GM18517 (cell line): ENCODE measurements around the gene PAPOLG.
A peak's percentile ranks its signal among the peaks of the same experiment; 100 is the strongest.
"Not testable (repeated sequence)": the region's sequence is repeated elsewhere in the genome, so short reads cannot be mapped to it uniquely, and the experiment has no call there.

Source experiments
- ATAC-seq: cut with Tn5 transposase; IDR thresholded peaks from one replicate; pipeline ENCODE4 v1.9.1; 2021; ENCODE audit warnings: mild to moderate bottlenecking, moderate library complexity; ENCODE audit not compliant: unreplicated experiment

PAPOLG gene

DNA sequence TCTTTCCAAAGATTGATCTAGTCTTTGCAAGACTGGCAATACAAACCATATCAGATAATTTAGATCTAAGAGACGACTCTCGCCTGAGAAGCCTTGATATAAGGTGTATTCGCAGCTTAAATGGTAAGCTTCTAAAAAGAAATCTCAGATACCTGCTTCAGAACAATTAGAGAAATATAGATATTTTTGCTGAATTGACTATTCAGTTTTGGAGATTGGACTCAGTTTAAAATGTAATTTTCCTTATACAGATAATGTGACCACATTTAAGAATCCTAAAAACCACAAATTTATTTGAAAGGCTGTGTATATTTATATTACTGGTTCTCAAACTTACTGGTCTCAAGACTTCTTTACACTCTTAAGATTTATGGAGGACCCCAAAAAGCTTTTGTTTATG, 15.4 kb downstream of the PAPOLG start:
- ATAC-seq = no peak

GRCh38 chr2:60775048-60775639, 19.1 kb downstream of the PAPOLG start:
- no peak for ATAC-seq

DNA sequence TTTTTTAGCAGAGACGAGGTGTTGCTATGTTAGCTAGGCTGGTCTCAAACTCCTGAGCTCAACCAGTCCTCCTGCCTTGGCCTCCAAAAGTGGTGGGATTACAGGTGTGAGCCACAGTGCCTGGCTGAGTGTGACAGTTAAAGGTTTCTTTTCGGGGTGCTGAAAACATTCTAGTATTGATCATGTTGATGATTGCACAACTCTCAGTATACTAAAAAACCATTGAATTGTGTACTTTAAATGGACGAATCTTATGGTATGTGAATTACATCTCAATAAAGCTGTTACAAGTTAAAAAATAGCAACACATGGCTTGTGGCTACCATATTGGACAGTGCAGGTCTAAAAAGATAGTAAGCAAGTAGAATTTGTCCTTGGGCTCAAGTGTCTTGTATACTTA, 22.3 kb downstream of the PAPOLG start:
- no peak for ATAC-seq

GRCh38 chr2:60779426-60779825, 23.4 kb downstream of the PAPOLG start:
- ATAC-seq = no peak

GRCh38 chr2:60780721-60781120, 24.7 kb downstream of the PAPOLG start:
- ATAC-seq = no peak

GRCh38 chr2:60793169-60793568, 37.1 kb downstream of the PAPOLG start:
- ATAC-seq = no peak

DNA sequence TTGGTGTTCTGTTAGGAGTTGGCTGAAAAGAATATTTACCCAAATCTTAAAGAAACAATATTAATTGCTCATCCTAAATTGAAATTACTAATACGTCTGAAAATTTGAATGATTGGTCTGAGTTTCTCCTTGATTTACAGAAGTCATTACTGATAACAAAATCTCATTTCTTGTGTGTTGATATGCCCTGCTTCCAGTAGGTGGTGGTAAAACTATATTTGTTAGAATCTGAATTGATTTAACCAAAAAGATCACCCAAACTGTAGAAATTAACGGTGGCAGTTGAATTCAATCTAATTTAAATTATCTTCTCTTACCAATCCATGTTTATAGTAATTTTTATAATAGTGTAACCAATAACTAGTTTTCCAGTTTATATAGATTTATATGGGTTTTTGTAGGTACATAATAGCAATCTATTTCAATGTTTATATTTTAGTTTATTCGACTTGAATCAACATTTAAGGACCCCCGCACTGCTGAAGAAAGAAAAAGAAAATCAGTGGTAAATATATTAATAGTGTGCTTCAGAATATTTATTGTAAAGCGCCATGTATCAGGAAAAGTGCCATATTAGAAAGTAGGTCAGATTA, 38.3 kb downstream of the PAPOLG start:
- ATAC-seq = no peak

DNA sequence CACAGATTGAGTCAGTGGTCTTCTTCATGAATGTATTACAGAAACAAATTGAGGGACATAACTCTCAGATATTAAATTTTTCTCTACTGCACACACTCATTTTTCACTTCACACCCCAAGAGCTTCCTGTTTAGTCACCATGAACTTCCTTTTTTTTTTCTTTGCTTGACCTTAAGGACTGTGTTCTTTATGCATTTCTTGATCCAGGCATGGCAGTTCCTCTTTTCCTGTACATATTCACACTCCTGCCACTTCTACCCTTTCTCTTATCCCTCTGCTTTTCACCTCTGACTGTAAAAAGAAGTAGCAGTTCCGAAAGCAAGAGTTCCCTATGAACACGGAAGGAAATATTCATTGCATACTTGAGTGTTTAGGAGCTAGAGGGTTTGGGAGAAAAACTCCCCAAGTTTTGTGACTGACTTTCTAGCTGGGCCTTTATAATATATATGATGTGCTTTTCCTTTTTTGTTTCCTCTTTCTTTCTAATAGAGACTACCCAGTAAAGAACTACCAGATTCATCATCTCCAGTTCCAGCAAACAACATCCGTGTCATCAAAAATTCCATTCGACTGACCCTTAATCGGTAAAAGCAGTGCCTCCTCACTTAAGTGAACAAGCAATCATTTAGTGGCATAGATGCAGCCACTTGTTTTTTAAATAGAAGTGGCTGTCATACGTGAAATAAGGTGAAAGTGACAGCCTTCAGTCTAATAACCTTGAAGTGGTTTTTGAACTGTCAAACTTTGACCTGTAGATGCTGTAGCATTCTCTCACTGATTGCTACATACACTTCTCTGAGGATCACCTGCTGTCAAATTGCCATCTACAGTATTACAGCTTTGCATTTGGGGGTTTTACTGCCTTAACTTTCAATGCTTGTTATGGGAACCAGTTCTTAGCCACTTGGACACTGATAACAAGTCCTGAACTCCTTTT, 40.8 kb downstream of the PAPOLG start:
- no peak for ATAC-seq

DNA sequence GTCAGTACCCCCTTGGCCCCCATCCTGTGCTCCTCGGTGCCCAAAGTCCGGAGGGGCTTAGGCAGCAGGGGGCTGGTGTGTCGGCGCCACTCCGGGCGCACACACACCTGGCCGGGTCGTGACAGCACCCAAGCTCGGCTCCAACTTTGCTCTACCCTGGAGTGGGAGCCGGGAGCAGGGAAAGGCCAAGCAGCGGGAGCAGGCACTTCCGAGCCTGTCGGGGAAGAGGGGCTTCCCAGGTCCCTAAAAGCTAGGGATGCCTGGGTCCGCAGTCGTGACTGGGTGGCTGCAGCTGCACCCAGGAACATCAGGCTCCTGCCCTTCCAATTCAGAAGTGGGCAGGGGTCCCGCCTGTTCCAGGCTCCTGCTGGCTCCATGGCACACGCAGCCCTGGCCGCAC, 48.4 kb downstream of the PAPOLG start:
- no peak for ATAC-seq

- no peak for ATAC-seq
Observed at GRCh38 chr2:60806595-60806987, 50.5 kb downstream of the PAPOLG start.

GRCh38 chr2:60806988-60807681, 51.1 kb downstream of the PAPOLG start:
- peak; percentile 76 for ATAC-seq

DNA sequence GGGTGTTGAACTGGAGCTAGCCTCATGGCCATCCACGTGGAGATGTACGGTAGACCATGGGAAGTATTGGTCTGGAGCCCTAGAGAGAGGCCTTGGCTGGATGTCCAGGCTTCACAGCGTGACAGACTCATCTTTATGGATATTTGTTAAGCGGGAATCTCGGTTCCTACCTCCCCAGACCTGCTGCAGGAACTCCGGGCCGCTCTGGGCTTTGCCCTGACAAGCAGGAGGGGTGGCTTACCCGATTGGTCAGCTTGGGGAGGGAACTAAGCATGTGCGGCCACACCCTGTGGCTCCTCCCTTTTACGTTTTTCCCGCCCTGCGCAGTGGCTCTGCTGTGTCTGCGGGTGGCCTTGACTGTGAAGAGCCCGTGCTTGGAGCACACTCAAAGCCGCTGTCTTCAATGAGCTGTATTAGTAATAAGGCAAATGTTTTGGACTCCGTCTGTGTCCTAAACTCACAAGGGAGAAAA, 52.3 kb downstream of the PAPOLG start:
- ATAC-seq = no peak

DNA sequence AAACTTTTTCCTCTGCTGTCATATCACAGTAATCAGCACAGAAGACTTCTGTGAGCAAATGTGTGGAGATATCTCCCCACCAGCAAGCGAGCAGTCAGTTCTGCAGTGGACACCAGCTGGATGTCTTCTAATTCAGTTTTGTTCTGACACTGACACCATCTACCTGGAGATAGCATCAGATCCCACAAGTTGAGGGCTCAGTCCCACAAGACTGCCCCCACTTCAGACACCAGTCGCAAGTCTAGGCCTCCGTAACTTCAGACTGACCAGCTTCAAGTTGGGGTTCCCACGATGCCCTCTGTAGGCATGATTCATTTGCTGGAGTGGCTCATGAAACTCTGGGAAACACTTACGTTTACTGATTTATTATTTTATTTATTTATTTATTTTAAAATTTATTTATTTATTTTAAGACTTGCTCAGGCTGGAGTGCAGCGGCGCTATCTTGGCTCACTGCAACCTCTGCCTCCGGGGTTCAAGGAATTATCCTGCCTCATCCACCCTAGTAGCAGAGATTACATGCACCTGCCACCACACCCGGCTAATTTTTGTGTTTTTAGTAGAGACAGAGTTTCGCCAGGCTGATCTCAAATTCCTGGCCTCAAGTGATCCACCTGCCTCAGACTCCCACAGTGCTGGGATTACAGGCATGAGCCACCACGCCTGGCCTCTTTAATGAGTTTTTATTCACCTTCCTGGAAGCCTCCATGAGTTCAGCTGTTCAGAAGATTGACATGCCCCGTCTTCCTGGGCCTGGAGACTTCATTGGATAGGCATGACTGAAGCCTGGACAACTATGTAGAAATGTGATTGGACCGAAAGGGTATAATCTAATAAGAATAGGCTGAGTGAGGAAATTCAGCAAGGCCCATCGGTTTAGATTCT, 55.7 kb downstream of the PAPOLG start:
- no peak for ATAC-seq

DNA sequence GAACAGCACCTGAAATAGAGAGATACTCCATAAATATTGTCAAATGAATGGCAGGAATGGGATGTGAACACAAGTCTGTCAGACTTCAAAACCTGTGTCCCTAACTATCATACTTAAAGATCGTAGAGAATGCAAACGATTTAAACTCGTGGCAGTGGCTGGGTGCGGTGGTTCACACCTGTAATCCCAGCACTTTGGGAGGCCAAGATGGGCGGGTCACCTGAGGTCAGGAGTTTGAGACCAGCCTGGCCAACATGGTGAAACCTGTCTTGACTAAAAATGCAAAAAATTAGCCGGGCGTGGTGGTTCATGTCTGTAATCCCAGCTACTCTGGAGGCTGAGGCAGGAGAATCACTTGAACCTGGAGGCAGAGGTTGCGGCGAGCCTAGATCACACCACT, 61.1 kb downstream of the PAPOLG start:
- not testable (repeated sequence) for ATAC-seq

DNA sequence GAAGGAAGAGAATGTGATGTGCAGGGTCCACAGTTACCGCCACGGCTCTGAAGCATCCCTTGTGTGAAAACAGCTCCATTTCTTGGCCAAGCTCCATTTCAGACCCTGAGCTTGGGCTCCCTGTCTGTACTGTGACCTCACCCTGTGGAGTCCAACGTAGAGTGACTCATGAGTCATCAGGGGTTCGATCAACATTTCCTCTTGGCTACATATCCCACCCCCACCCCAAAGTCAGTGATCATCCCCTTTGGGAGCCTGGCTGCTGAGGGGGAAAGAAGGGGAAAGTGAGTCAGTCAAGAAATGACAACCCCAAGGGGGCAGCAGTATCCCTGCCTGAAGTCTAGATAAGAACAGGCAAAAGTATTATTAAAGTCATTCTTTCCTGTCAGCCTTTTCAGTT, 62.2 kb downstream of the PAPOLG start:
- ATAC-seq = no peak

DNA sequence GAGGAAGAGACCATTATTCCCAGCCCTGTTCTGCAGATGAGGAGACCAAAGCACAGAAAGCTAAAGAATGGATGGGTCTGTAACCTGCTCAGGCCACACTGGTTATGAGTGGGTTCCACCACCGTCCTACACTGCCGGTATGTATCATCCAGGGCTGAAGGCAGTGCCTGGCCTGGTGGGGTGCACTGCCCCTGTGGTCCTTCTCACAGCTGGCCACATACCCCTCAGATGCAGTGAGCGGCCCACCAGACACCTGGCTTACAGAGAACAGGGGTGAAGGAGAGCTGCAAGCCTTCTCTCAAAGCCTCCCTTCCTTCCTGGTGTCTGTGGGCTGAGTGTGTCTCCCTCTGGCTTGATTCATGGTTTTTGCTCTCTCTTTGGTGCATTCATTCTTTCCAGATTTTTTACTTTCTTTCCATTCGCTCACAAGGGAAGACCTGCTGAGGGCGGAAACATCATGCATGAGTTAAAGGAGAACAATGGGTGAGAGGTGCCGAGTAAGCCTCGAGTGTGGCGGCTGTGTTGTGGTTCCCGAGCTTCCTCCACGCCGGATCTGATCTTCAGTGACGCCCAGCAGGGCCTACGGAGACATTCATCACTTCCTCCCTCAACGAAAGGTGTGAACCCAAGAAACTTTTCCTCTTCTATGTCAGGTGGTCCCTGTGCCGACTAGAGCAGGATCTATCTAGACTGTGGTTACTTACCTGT, 63.2 kb downstream of the PAPOLG start:
- ATAC-seq = no peak

GRCh38 chr2:60819936-60820335, 63.9 kb downstream of the PAPOLG start:
- no peak for ATAC-seq

DNA sequence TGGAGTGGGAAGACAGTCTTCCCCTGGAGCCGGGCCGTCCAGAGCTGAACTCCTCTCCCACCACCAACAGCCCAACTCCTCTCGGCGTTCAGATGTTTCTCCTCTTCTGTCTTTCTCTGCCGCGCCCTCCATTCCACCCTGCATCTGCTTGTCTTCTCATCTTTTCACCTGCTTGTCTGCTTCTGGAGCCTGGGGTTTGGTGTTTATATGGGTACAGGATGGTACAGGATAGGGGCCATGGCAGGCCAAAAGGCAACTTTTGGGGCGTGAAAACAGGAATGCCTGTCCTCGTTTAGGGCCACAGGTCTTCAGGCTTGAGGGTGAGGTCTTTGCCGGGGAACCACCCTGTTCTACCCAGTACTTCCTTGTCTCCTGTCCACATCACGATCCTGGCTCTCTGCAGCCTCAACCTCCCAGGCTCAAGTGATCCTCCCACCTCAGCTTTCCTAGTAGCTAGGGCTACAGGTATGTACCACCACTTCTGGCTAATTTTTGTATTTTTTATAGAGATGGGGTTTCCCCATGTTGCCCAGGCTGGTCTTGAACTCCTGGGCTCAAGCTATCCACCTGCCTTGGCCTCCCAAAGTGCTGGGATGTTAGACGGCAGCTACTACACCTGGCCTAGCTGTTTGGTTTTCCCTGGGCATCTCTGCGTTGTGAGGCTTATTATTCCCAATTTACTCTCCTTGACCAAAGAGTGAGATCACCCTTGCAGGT, 64.5 kb downstream of the PAPOLG start:
- ATAC-seq = no peak

GRCh38 chr2:60821133-60821469, 65.0 kb downstream of the PAPOLG start:
- ATAC-seq = no peak
